NAMALWA (cell line): Measurements from ENCODE around the gene EPHA3.

Experiments used
- DNase-seq: peaks from one replicate; pipeline ENCODE4 v3.0.0-alpha.2; 2015; ENCODE audit warnings: low spot score

Gene EPHA3

GRCh38 chr3:89449086-89449485 lies 341.7 kb downstream of the EPHA3 start:
- no peak for DNase-seq

- no peak for DNase-seq
These were observed 344.6 kb downstream of the EPHA3 start for GRCh38 chr3:89452066-89452465.

- no peak for DNase-seq
These were observed 347.8 kb downstream of the EPHA3 start for GRCh38 chr3:89455240-89455639.

GRCh38 chr3:89467898-89468363 lies 360.5 kb downstream of the EPHA3 start:
- no peak for DNase-seq

GRCh38 chr3:89472101-89472500 lies 364.7 kb downstream of the EPHA3 start:
- DNase-seq = no peak

GRCh38 chr3:89474333-89475130 lies 367.1 kb downstream of the EPHA3 start:
- no peak for DNase-seq

GRCh38 chr3:89488800-89489580 lies 381.6 kb downstream of the EPHA3 start:
- no peak for DNase-seq

GRCh38 chr3:89490129-89490528 lies 382.7 kb downstream of the EPHA3 start:
- no peak for DNase-seq

GRCh38 chr3:89494734-89495133 lies 387.3 kb downstream of the EPHA3 start:
- DNase-seq = no peak

GRCh38 chr3:89503891-89504391 lies 396.5 kb downstream of the EPHA3 start:
- no peak for DNase-seq

- DNase-seq = no peak
These were observed 397.0 kb downstream of the EPHA3 start for GRCh38 chr3:89504432-89504831.

GRCh38 chr3:89506462-89507103 lies 399.2 kb downstream of the EPHA3 start:
- DNase-seq = no peak

GRCh38 chr3:89521328-89521727 lies 413.9 kb downstream of the EPHA3 start:
- DNase-seq = no peak

- DNase-seq = no peak
These were observed 414.7 kb downstream of the EPHA3 start for GRCh38 chr3:89522155-89522554.

- DNase-seq = no peak
These were observed 418.2 kb downstream of the EPHA3 start for GRCh38 chr3:89525609-89526008.

GRCh38 chr3:89527736-89528305 lies 420.4 kb downstream of the EPHA3 start:
- DNase-seq = no peak
